ENCODE measurements around the gene ZNHIT2. TPM values are rescaled to one million over a fixed set of nuclear protein-coding genes. Genes with fewer than 3 reads are reported as not detected.

The ZNHIT2 gene
- total and polyA plus RNA-seq, 10 of the 15 experiments (the other 5 are each of a cell fraction or from before 2014, with no cell fraction given), result 0.24 to 20.4 (median 15.5) TPM; not detected in 1

- WGBS (ENCODE audit: insufficient coverage, insufficient replicate concordance, low lambda C conversion rate, missing lambda C conversion rate), result 0% methylated on average over 10 of the region's 10 CpGs
- intact Hi-C loops (cut with micrococcal nuclease; ENCODE audit: unreplicated experiment), result loop anchor here (5.0 to 10.0 kb wide), 2 partner anchors 50 to 122 kb away; partner anchors contain the start of gene CAPN1
- RAD21 ChIA-PET (ENCODE audit: unreplicated experiment), result interaction anchor here (0.5 to 2.4 kb wide), 6 partner anchors 10 to 793 kb away, joined by 3 to 9 read pairs (median 4); partner anchors contain the start of genes CAPN1, FAU, MRPL49 and TM7SF2
- no TSS peak for BruUV-seq (replicated peaks)
- DNase-seq (ENCODE audit: low read depth, low spot score) (no peak), ATAC-seq (peak; percentile 41), FAIRE-seq (peak; percentile 97)
- SMC1A ChIA-PET (ENCODE audit: uncharacterized antibody, unreplicated experiment), result interaction anchor here (1.0 to 2.3 kb wide), 4 partner anchors 10 to 198 kb away, joined by 3 to 10 read pairs (median 5); partner anchors contain the start of genes CAPN1, FAU and MRPL49
- H3K9me3 ChIP-seq (replicated peaks; ENCODE audit: control insufficient read depth, insufficient read depth, low read length), result no peaks in the 10 kb centered on the region
- H3K4me2 ChIP-seq (ENCODE audit: control insufficient read depth, insufficient read depth), result peak overlapping the region; percentile 98
- H2AFZ ChIP-seq (ENCODE audit: control insufficient read depth, low read depth, low read length), result no peak overlapping the region
- peak overlapping the region; percentile 99 for H3K4me3 ChIP-seq
- H3K4me1 ChIP-seq (ENCODE audit: control insufficient read depth, insufficient read depth, low read length), result peaks cover 21% of the 10 kb centered on the region
- H3K9ac ChIP-seq (ENCODE audit: control insufficient read depth, insufficient read depth, low read length), result peak overlapping the region; percentile 96
- 0 out of 2 replicates have a peak, but pooled peaks cover 4% of the 10 kb centered on the region for H4K20me1 ChIP-seq (ENCODE audit: control insufficient read depth, insufficient read depth)
- H3K79me2 ChIP-seq (ENCODE audit: control insufficient read depth, insufficient read depth, low read length), result peaks cover 44% of the 10 kb centered on the region
- peak overlapping the region; percentile 99 for H3K27ac ChIP-seq (ENCODE audit: control insufficient read depth, insufficient read depth)
- CTCF ChIA-PET, result interaction anchor here (0.6 to 6.7 kb wide), 7 partner anchors 11 to 217 kb away, joined by 3 to 40 read pairs (median 5); partner anchors contain the start of genes CAPN1, FAU, MRPL49 and ZNHIT2
- H3K36me3 ChIP-seq (ENCODE audit: control insufficient read depth in 2 of 2, insufficient read depth in 2 of 2, low read length in 1 of 2), result peaks cover 15 to 33% of the 10 kb centered on the region in 2 experiments
- POLR2A ChIA-PET, result interaction anchor here (1.0 to 3.1 kb wide), 4 partner anchors 8 to 50 kb away, joined by 3 to 16 read pairs (median 8); partner anchors contain the start of genes FAU and MRPL49
- H3K27me3 ChIP-seq (replicated peaks in 1 of 2; ENCODE audit: control insufficient read depth in 2 of 2, insufficient read depth in 2 of 2, low read length in 1 of 2), result no peaks in the 10 kb centered on the region
- in situ Hi-C loops (cut with MboI), result no loop called here
- TF ChIP-seq CTCF (IDR thresholded peaks at IDR 0.05 in 2 of 3, conservative IDR thresholded peaks at IDR 0.05 in 1 of 3; ENCODE audit: control insufficient read depth in 2 of 3, extremely low read depth in 1 of 3, insufficient read depth in 1 of 3, low read depth in 3 of 3, low read length in 3 of 3) (no peak), NFIC (IDR thresholded peaks at IDR 0.05; ENCODE audit: low read depth, low read length) (no peak), RUNX3 (IDR thresholded peaks at IDR 0.05; ENCODE audit: low read length) (peak; percentile 22; the same call in 1 of the 2 replicates), NR2F1 (conservative IDR thresholded peaks at IDR 0.05) (0 out of 2 replicates have a peak, but pooled peaks have one; percentile 18), MTA3 (IDR thresholded peaks at IDR 0.05; ENCODE audit: borderline replicate concordance, low read length) (0 out of 2 replicates have a peak, but pooled peaks have one; percentile 19), PML (IDR thresholded peaks at IDR 0.05; ENCODE audit: low read length) (peak; percentile 47; the same call in 1 of the 2 replicates), IKZF2 (IDR thresholded peaks at IDR 0.05) (peak in 1 of 2 experiments; percentile 13; a peak in 1 of 4 replicates), HDAC2 (IDR thresholded peaks at IDR 0.05) (no peak), EP300 (IDR thresholded peaks at IDR 0.05; ENCODE audit: borderline replicate concordance in 1 of 2, control insufficient read depth in 1 of 2, low read depth in 2 of 2, low read length in 2 of 2) (0 out of 4 replicates have a peak, but pooled peaks of 1 of the 2 experiments have one; percentile 36), SPI1 (IDR thresholded peaks at IDR 0.05; ENCODE audit: borderline replicate concordance, insufficient read depth, low read depth, low read length) (0 out of 2 replicates have a peak, but pooled peaks have one; percentile 23), CUX1 (IDR thresholded peaks at IDR 0.05; ENCODE audit: insufficient replicate concordance, low read depth, low read length) (no peak), PBX3 (IDR thresholded peaks at IDR 0.05; ENCODE audit: insufficient replicate concordance, low read depth, low read length) (no peak), POLR2A (IDR thresholded peaks at IDR 0.05; ENCODE audit: low read depth, low read length) (peak; percentile 69), SMARCA5 (IDR thresholded peaks at IDR 0.05) (no peak)
Observed at GRCh38 chr11:65132238-65132987, 14.9 kb upstream of the ZNHIT2 start.

All from GM12878 (cell line).